ENCODE measurements around the gene CIDEA.
"Not testable (repeated sequence)": the region's sequence is repeated elsewhere in the genome, so short reads cannot be mapped to it uniquely, and the experiment has no call there.

Gene CIDEA

GRCh38 chr18:12254136-12254819, at the start of gene CIDEA:
CIDEA (plus strand) TSS chr18:12254361; CDS start chr18:12254384, 23 bp downstream.
- DNase-seq (ENCODE audit: insufficient read length, low spot score) (no peak), FAIRE-seq (no peak)

GRCh38 chr18:12208296-12209153, 45.6 kb upstream of the CIDEA start:
- DNase-seq (ENCODE audit: insufficient read length, low spot score): not testable (repeated sequence)

GRCh38 chr18:12212308-12212707, 41.9 kb upstream of the CIDEA start:
- not testable (repeated sequence) for DNase-seq (ENCODE audit: insufficient read length, low spot score); FAIRE-seq

More at GRCh38 chr18:12208296-12209153, 45.6 kb upstream of the CIDEA start:
- not testable (repeated sequence) for FAIRE-seq

GRCh38 chr18:12214296-12215005, 39.7 kb upstream of the CIDEA start:
- not testable (repeated sequence) for FAIRE-seq; DNase-seq (ENCODE audit: insufficient read length, low spot score)

- DNase-seq (ENCODE audit: insufficient read length, low spot score); FAIRE-seq: not testable (repeated sequence)
These were observed 37.7 kb upstream of the CIDEA start for GRCh38 chr18:12216471-12216870.

- DNase-seq (ENCODE audit: insufficient read length, low spot score); FAIRE-seq: not testable (repeated sequence)
These were observed 35.6 kb upstream of the CIDEA start for GRCh38 chr18:12218603-12219002.

GRCh38 chr18:12222041-12222440, 32.1 kb upstream of the CIDEA start:
- FAIRE-seq; DNase-seq (ENCODE audit: insufficient read length, low spot score): not testable (repeated sequence)

- not testable (repeated sequence) for FAIRE-seq; DNase-seq (ENCODE audit: insufficient read length, low spot score)
These were observed 30.8 kb upstream of the CIDEA start for GRCh38 chr18:12223326-12223725.

GRCh38 chr18:12226807-12227206, 27.4 kb upstream of the CIDEA start:
- FAIRE-seq; DNase-seq (ENCODE audit: insufficient read length, low spot score): not testable (repeated sequence)

GRCh38 chr18:12227399-12228186, 26.6 kb upstream of the CIDEA start:
- DNase-seq (ENCODE audit: insufficient read length, low spot score); FAIRE-seq: not testable (repeated sequence)

- DNase-seq (ENCODE audit: insufficient read length, low spot score); FAIRE-seq: not testable (repeated sequence)
These were observed 25.9 kb upstream of the CIDEA start for GRCh38 chr18:12228308-12228707.

GRCh38 chr18:12230561-12230960, 23.6 kb upstream of the CIDEA start:
- not testable (repeated sequence) for DNase-seq (ENCODE audit: insufficient read length, low spot score); FAIRE-seq

- no peak for DNase-seq (ENCODE audit: insufficient read length, low spot score)
- no peak for FAIRE-seq
These were observed 22.9 kb upstream of the CIDEA start for GRCh38 chr18:12231040-12231882.

- FAIRE-seq (no peak), DNase-seq (ENCODE audit: insufficient read length, low spot score) (no peak)
These were observed 22.2 kb upstream of the CIDEA start for GRCh38 chr18:12231986-12232385.

GRCh38 chr18:12233378-12233777, 20.8 kb upstream of the CIDEA start:
- DNase-seq (ENCODE audit: insufficient read length, low spot score): no peak
- no peak for FAIRE-seq

- FAIRE-seq (no peak), DNase-seq (ENCODE audit: insufficient read length, low spot score) (no peak)
These were observed 19.5 kb upstream of the CIDEA start for GRCh38 chr18:12234451-12235190.

GRCh38 chr18:12236141-12236540, 18.0 kb upstream of the CIDEA start:
- DNase-seq (ENCODE audit: insufficient read length, low spot score): no peak
- no peak for FAIRE-seq

Measured in HTR-8/SVneo (cell line).